Calu3 (cell line): Measurements from ENCODE around the gene TSLP. TPM values are rescaled to one million over a fixed set of nuclear protein-coding genes. Genes with fewer than 3 reads are reported as not detected.

Experiments
- BruUV-seq: library from RNA; stranded (reverse); fragments of 400-500 nt; replicated peaks from 2 replicates; lab custom pipeline; 2021; lab: Mats Ljungman, UMichigan
- CTCF ChIA-PET: fragments of 300-600 bp; sonication (Branson Sonifier 250); formaldehyde crosslinking; loops from one replicate; lab custom pipeline; 2022; ENCODE audit warnings: antibody characterized with exemption; lab: Charles Lee
- DNase-seq: peaks from one replicate; pipeline ENCODE4 v3.0.0; 2022
- H3K27ac Mint-ChIP-seq: one replicate; pipeline ENCODE4 v1.8.0; 2022; ENCODE audit warnings: mixed read lengths; ENCODE audit not compliant: unreplicated experiment
- H3K27me3 Mint-ChIP-seq: one replicate; pipeline ENCODE4 v1.8.0; 2022; ENCODE audit warnings: mixed read lengths; ENCODE audit not compliant: unreplicated experiment
- H3K36me3 Mint-ChIP-seq: one replicate; pipeline ENCODE4 v1.8.0; 2022; ENCODE audit warnings: mild to moderate bottlenecking, moderate library complexity, mixed read lengths; ENCODE audit not compliant: insufficient read depth, unreplicated experiment
- H3K4me1 Mint-ChIP-seq: one replicate; pipeline ENCODE4 v1.8.0; 2022; ENCODE audit warnings: mild to moderate bottlenecking, low read depth, mixed read lengths; ENCODE audit not compliant: unreplicated experiment
- H3K4me3 Mint-ChIP-seq: one replicate; pipeline ENCODE4 v1.8.0; 2022; ENCODE audit warnings: mild to moderate bottlenecking, low read depth, moderate library complexity, mixed read lengths; ENCODE audit not compliant: unreplicated experiment
- H3K9me3 Mint-ChIP-seq: one replicate; pipeline ENCODE4 v1.8.0; 2022; ENCODE audit warnings: low read depth, mixed read lengths; ENCODE audit not compliant: unreplicated experiment
- intact Hi-C: fragments of 100-400 bp; cut with micrococcal nuclease; formaldehyde crosslinking; loops from one replicate; pipeline ENCODE4 v1.10.0; 2022; ENCODE audit not compliant: unreplicated experiment
- total RNA-seq: library from RNA; stranded (reverse); gene quantifications from 2 replicates; pipeline ENCODE4 v1.2.3, GENCODE V29; 2022
- TF ChIP-seq, protein P1 (sequence below): fragments of 200-600 bp; IDR thresholded peaks from one replicate; pipeline ENCODE4 v1.8.0; 2022; ENCODE audit warnings: antibody characterized with exemption; ENCODE audit not compliant: unreplicated experiment

Gene TSLP
- total RNA-seq, 1 experiment from 2014 or later, result not detected

GRCh38 chr5:111095982-111096381 lies 24.5 kb downstream of the TSLP start:
- CTCF ChIA-PET, result no interaction called here
- Mint-ChIP-seq H3K27ac (no peak overlapping the region), H3K4me3 (no peak overlapping the region), H3K36me3 (peaks cover 28% of the 10 kb centered on the region), H3K9me3 (peaks cover 2% of the 10 kb centered on the region), H3K4me1 (peaks cover 9% of the 10 kb centered on the region), H3K27me3 (no peaks in the 10 kb centered on the region)
- intact Hi-C loops, result loop anchor here (10.0 kb wide), 1 partner anchor 341 kb away; no protein-coding TSS in a partner anchor
- TF ChIP-seq, protein P1, sequence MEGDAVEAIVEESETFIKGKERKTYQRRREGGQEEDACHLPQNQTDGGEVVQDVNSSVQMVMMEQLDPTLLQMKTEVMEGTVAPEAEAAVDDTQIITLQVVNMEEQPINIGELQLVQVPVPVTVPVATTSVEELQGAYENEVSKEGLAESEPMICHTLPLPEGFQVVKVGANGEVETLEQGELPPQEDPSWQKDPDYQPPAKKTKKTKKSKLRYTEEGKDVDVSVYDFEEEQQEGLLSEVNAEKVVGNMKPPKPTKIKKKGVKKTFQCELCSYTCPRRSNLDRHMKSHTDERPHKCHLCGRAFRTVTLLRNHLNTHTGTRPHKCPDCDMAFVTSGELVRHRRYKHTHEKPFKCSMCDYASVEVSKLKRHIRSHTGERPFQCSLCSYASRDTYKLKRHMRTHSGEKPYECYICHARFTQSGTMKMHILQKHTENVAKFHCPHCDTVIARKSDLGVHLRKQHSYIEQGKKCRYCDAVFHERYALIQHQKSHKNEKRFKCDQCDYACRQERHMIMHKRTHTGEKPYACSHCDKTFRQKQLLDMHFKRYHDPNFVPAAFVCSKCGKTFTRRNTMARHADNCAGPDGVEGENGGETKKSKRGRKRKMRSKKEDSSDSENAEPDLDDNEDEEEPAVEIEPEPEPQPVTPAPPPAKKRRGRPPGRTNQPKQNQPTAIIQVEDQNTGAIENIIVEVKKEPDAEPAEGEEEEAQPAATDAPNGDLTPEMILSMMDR, result no peak
- no peak for DNase-seq
- no TSS peak for BruUV-seq

- intact Hi-C loops, result loop anchor here (10.0 kb wide), 1 partner anchor 344 kb away; no protein-coding TSS in a partner anchor
- Mint-ChIP-seq H3K36me3 (peaks cover 32% of the 10 kb centered on the region), H3K27me3 (no peaks in the 10 kb centered on the region), H3K9me3 (no peaks in the 10 kb centered on the region), H3K27ac (no peak overlapping the region), H3K4me1 (no peaks in the 10 kb centered on the region), H3K4me3 (no peak overlapping the region)
- TF ChIP-seq, protein P1, result no peak
- CTCF ChIA-PET, result interaction anchor here (0.5 kb wide), 1 partner anchor 17 kb away, joined by 3 read pairs; no protein-coding TSS in a partner anchor
- no peak for DNase-seq
- no TSS peak for BruUV-seq
Observed at GRCh38 chr5:111099058-111099778, 27.7 kb downstream of the TSLP start.

DNA sequence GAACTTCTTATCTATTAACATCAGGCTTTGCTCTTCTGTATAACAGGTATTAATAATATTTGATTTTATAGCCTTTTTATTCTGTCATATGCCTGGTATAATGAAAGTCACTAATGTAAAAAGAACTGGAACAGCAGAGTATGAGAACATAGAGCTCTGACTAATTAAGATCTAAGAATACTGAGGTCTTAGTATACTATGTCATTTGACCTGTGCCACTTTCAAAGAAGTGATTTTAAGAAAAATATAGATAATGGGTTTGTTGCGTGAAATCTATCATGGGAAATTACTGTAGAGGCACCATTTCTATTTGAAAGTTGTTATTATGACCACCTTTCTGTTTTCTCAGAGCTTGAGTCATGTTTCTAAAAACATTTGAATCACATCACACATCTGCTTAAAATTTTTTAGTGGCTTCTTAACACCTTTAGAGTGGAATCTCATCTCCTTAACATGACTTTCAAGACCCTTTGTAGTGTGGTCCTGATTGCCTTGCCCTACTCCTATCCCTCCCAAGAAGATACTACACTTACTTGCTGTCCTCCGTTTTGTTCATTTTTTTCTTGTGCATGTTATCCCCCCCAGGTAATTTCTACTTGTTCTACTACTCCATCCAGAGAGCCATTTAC lies 34.9 kb downstream of the TSLP start:
- H3K36me3 Mint-ChIP-seq, result peaks cover 40% of the 10 kb centered on the region
- no peaks in the 10 kb centered on the region for H3K9me3 Mint-ChIP-seq
- no peak overlapping the region for H3K4me3 Mint-ChIP-seq
- H3K27me3 Mint-ChIP-seq, result no peaks in the 10 kb centered on the region
- CTCF ChIA-PET, result no interaction called here
- no peak overlapping the region for H3K27ac Mint-ChIP-seq
- DNase-seq, result no peak
- TF ChIP-seq, protein P1, result no peak
- no peaks in the 10 kb centered on the region for H3K4me1 Mint-ChIP-seq
- BruUV-seq, result no TSS peak
- intact Hi-C loops, result no loop called here

GRCh38 chr5:111107371-111107770 lies 35.9 kb downstream of the TSLP start:
- no peak overlapping the region for H3K4me3 Mint-ChIP-seq
- CTCF ChIA-PET, result no interaction called here
- H3K27ac Mint-ChIP-seq, result no peak overlapping the region
- no peaks in the 10 kb centered on the region for H3K9me3 Mint-ChIP-seq
- TF ChIP-seq, protein P1, result no peak
- no peaks in the 10 kb centered on the region for H3K4me1 Mint-ChIP-seq
- peaks cover 42% of the 10 kb centered on the region for H3K36me3 Mint-ChIP-seq
- no peaks in the 10 kb centered on the region for H3K27me3 Mint-ChIP-seq
- BruUV-seq, result no TSS peak
- DNase-seq, result no peak
- intact Hi-C loops, result no loop called here
